ENCODE results near the gene RRAS2.
"Not testable (repeated sequence)": the region's sequence is repeated elsewhere in the genome, so short reads cannot be mapped to it uniquely, and the experiment has no call there.

RRAS2 gene

GRCh38 chr11:14347991-14348390, 11.0 kb downstream of the RRAS2 start:
- DNase-seq (ENCODE audit: low read depth), result no peak
- no peak for TF ChIP-seq CTCF (IDR thresholded peaks at IDR 0.05; ENCODE audit: control insufficient read depth, extremely low read depth, insufficient read depth)
- no peak overlapping the region for H3K4me3 ChIP-seq (ENCODE audit: low read depth, low read length)

- H3K4me3 ChIP-seq (ENCODE audit: low read depth, low read length), result no peak overlapping the region
- TF ChIP-seq CTCF (IDR thresholded peaks at IDR 0.05; ENCODE audit: control insufficient read depth, extremely low read depth, insufficient read depth), result no peak
- no peak for DNase-seq (ENCODE audit: low read depth)
Observed at GRCh38 chr11:14347494-14347893, 11.5 kb downstream of the RRAS2 start.

GRCh38 chr11:14346303-14346955, 12.6 kb downstream of the RRAS2 start:
- no peak for DNase-seq (ENCODE audit: low read depth)
- H3K4me3 ChIP-seq (ENCODE audit: low read depth, low read length), result no peak overlapping the region
- no peak for TF ChIP-seq CTCF (IDR thresholded peaks at IDR 0.05; ENCODE audit: control insufficient read depth, extremely low read depth, insufficient read depth)

GRCh38 chr11:14345668-14346067, 13.3 kb downstream of the RRAS2 start:
- H3K4me3 ChIP-seq (ENCODE audit: low read depth, low read length), result no peak overlapping the region
- no peak for TF ChIP-seq CTCF (IDR thresholded peaks at IDR 0.05; ENCODE audit: control insufficient read depth, extremely low read depth, insufficient read depth)

GRCh38 chr11:14345016-14345415, 14.0 kb downstream of the RRAS2 start:
- not testable (repeated sequence) for H3K4me3 ChIP-seq (ENCODE audit: low read depth, low read length); DNase-seq (ENCODE audit: low read depth)

More at GRCh38 chr11:14345668-14346067, 13.3 kb downstream of the RRAS2 start:
- no peak for DNase-seq (ENCODE audit: low read depth)

- TF ChIP-seq CTCF (IDR thresholded peaks at IDR 0.05; ENCODE audit: control insufficient read depth, extremely low read depth, insufficient read depth), result no peak
- DNase-seq (ENCODE audit: low read depth), result no peak
- no peak overlapping the region for H3K4me3 ChIP-seq (ENCODE audit: low read depth, low read length)
Observed at GRCh38 chr11:14342906-14343305, 16.1 kb downstream of the RRAS2 start.

- no peak overlapping the region for H3K4me3 ChIP-seq (ENCODE audit: low read depth, low read length)
- DNase-seq (ENCODE audit: low read depth), result no peak
- TF ChIP-seq CTCF (IDR thresholded peaks at IDR 0.05; ENCODE audit: control insufficient read depth, extremely low read depth, insufficient read depth), result no peak
Observed at GRCh38 chr11:14341968-14342367, 17.0 kb downstream of the RRAS2 start.

All from LNCaP clone FGC (cell line).